Activated CD8-positive, alpha-beta T cell treated with anti-CD3 and anti-CD28 coated beads for 36 hours (primary cell): Measurements from ENCODE around the gene RNF227. TPM values are rescaled to one million over a fixed set of nuclear protein-coding genes. Genes with fewer than 3 reads are reported as not detected.

Experiments
- ATAC-seq: fragments of 200-7000 bp; cut with Tn5 transposase; one replicate; pipeline ENCODE4 v1.10.0; 2021; ENCODE audit warnings: mild to moderate bottlenecking, moderate library complexity
- CTCF ChIA-PET: fragments of 350-600 bp; sonication (Branson Sonifier 250); formaldehyde crosslinking; loops from one replicate; lab custom pipeline; 2021; ENCODE audit warnings: antibody characterized with exemption; lab: Charles Lee
- POLR2A ChIA-PET: fragments of 350-600 bp; sonication (Branson Sonifier 250); formaldehyde crosslinking; loops from one replicate; lab custom pipeline; 2021; ENCODE audit warnings: antibody characterized with exemption; lab: Charles Lee
- DNase-seq: peaks from one replicate; pipeline ENCODE4 v3.0.0-alpha.2; 2020
- H3K27ac Mint-ChIP-seq: one replicate; pipeline ENCODE4 v1.8.0; 2021; ENCODE audit warnings: mild to moderate bottlenecking, mixed read lengths
- H3K27me3 Mint-ChIP-seq: one replicate; pipeline ENCODE4 v1.8.0; 2021; ENCODE audit warnings: mixed read lengths
- H3K36me3 Mint-ChIP-seq: one replicate; pipeline ENCODE4 v1.8.0; 2021; ENCODE audit warnings: low read depth, mixed read lengths
- H3K4me1 Mint-ChIP-seq: one replicate; pipeline ENCODE4 v1.8.0; 2021; ENCODE audit warnings: low read depth, mixed read lengths
- H3K4me3 Mint-ChIP-seq: one replicate; pipeline ENCODE4 v1.8.0; 2021; ENCODE audit warnings: mild to moderate bottlenecking, moderate library complexity, mixed read lengths
- H3K9me3 Mint-ChIP-seq: one replicate; pipeline ENCODE4 v1.8.0; 2021; ENCODE audit warnings: mixed read lengths
- intact Hi-C: fragments of 100-400 bp; cut with micrococcal nuclease; formaldehyde crosslinking; loops from one replicate; pipeline ENCODE4 v1.10.0; 2022
- total RNA-seq, 2 experiments: library from RNA; stranded (reverse); gene quantifications; one replicate each; pipeline ENCODE4 v1.2.3, GENCODE V29; 2021
- TF ChIP-seq, protein P1 (sequence below): fragments of 200-600 bp; IDR thresholded peaks from one replicate; pipeline ENCODE4 v1.8.0; 2022; ENCODE audit warnings: antibody characterized with exemption, mild to moderate bottlenecking

The RNF227 gene
- total RNA-seq, 2 experiments from 2014 or later, result 5.1 to 5.2 TPM

DNA sequence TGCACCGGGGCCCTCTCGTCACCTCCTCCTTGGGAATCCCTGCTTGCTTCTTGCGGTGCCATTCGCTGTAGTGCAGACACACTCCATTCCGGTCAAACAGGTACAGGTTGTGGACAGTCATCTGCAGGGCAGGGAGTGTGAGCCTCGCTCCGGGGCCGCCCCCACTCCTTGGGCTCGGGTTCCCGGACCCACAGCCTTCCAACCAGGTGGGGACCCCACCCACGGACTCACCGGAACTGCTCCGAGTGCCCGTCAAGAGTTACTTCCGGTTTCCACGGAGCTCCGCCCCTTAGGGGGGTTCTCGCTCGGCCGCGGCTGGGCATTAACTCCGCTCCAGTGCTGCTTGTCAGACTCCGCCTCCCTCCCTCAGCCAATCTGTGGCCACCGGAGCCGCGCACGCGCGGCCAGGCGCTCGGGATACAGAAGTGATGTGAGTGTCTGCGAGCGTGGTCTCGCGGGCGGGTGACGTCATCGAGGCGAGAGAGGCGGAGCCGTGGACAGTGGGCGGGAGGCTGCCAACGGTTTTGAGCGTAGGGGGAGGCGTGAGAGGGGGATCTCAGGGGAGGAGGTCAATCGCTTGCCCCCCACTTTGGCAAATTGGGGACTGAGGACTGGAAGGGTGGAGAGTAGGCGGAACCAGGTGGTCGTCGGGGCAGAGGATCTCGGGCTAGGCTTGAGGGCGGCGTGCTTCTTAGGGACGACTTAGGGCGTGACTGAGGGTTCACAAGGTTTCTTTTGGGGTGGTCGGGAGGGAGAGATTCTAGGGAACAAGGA is 15.8 kb upstream of the RNF227 start, which contains the start of the genes CNTROB and TRAPPC1:
Gene CNTROB, plus strand, starts transcription at position 498 of the 774 bp plus-strand sequence. CDS start 874 bp downstream, outside the sequence.
Gene TRAPPC1, minus strand, starts transcription at position 238 of the 774 bp plus-strand sequence. Its CDS starts 117 bp downstream, at position 121.
- CTCF ChIA-PET, result interaction anchor here (1.1 to 8.2 kb wide), 14 partner anchors 10 to 162 kb away, joined by 4 to 90 read pairs (median 6); partner anchors contain the start of gene RNF227
- peak; percentile 99 for ATAC-seq
- Mint-ChIP-seq H3K27ac (peak within 1 kb of the TSS; percentile 94), H3K27me3 (no peaks in the 10 kb centered on the region), H3K9me3 (no peaks in the 10 kb centered on the region), H3K36me3 (peaks cover 27% of the 10 kb centered on the region), H3K4me1 (peaks cover 40% of the 10 kb centered on the region), H3K4me3 (peak within 1 kb of the TSS; percentile 87)
- TF ChIP-seq, protein P1, sequence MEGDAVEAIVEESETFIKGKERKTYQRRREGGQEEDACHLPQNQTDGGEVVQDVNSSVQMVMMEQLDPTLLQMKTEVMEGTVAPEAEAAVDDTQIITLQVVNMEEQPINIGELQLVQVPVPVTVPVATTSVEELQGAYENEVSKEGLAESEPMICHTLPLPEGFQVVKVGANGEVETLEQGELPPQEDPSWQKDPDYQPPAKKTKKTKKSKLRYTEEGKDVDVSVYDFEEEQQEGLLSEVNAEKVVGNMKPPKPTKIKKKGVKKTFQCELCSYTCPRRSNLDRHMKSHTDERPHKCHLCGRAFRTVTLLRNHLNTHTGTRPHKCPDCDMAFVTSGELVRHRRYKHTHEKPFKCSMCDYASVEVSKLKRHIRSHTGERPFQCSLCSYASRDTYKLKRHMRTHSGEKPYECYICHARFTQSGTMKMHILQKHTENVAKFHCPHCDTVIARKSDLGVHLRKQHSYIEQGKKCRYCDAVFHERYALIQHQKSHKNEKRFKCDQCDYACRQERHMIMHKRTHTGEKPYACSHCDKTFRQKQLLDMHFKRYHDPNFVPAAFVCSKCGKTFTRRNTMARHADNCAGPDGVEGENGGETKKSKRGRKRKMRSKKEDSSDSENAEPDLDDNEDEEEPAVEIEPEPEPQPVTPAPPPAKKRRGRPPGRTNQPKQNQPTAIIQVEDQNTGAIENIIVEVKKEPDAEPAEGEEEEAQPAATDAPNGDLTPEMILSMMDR, result no peak
- POLR2A ChIA-PET, result interaction anchor here (0.7 to 2.3 kb wide), 17 partner anchors 8 to 245 kb away, joined by 3 to 17 read pairs (median 4); partner anchors contain the start of gene RNF227
- DNase-seq, result peak; percentile 99
- intact Hi-C loops, result no loop called here

DNA sequence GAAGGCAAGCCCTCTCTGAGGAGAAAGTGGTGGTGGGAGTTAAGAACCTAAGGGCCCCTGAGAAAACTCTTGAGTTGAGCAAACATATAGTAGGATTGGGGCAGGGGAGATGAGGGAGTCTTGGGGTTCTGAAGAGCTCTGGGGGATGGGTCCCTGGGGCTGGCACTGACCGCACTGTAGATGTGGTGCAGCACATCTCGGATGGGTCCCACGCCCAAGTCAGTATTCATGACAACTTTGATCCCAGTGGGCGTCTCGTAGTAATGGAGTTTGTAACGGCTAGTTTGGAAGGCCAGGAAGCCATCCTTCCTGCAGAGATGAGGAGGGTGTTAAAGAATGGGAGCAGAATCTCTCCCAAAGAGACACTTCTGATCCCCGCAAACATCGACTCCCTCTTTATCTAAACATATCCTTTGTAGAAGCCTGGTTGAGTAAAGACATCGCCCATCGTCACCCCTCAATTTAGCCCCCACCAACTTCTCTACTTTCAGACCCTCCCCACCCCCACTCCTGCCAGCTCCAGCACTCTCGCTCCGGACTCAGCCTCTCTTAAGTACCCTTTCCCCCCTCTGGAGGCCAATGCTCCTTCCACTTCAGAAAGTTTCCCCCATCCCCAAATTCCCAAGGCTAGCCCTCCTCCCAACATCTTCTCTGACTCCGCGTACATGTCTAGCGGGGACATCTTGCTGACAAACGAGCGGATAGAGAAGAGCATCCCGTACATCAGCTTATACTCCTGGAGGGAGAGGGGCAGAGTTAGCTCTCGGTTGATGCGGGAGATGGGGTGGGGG is 14.9 kb upstream of the RNF227 start:
- TF ChIP-seq, protein P1, result no peak
- H3K27me3 Mint-ChIP-seq, result no peaks in the 10 kb centered on the region
- intact Hi-C loops, result no loop called here
- ChIA-PET POLR2A (interaction anchor here (0.7 to 2.3 kb wide), 7 partner anchors 9 to 244 kb away, joined by 3 to 12 read pairs (median 3); partner anchors contain the start of gene RNF227), CTCF (interaction anchor here (1.1 to 8.2 kb wide), 9 partner anchors 13 to 163 kb away, joined by 4 to 90 read pairs (median 6); partner anchors contain the start of gene RNF227)
- ATAC-seq, result no peak
- H3K9me3 Mint-ChIP-seq, result no peaks in the 10 kb centered on the region
- H3K4me3 Mint-ChIP-seq, result peak overlapping the region; percentile 87
- DNase-seq, result peak; percentile 21
- peaks cover 19% of the 10 kb centered on the region for H3K36me3 Mint-ChIP-seq
- peaks cover 37% of the 10 kb centered on the region for H3K4me1 Mint-ChIP-seq
- peak overlapping the region; percentile 94 for H3K27ac Mint-ChIP-seq

DNA sequence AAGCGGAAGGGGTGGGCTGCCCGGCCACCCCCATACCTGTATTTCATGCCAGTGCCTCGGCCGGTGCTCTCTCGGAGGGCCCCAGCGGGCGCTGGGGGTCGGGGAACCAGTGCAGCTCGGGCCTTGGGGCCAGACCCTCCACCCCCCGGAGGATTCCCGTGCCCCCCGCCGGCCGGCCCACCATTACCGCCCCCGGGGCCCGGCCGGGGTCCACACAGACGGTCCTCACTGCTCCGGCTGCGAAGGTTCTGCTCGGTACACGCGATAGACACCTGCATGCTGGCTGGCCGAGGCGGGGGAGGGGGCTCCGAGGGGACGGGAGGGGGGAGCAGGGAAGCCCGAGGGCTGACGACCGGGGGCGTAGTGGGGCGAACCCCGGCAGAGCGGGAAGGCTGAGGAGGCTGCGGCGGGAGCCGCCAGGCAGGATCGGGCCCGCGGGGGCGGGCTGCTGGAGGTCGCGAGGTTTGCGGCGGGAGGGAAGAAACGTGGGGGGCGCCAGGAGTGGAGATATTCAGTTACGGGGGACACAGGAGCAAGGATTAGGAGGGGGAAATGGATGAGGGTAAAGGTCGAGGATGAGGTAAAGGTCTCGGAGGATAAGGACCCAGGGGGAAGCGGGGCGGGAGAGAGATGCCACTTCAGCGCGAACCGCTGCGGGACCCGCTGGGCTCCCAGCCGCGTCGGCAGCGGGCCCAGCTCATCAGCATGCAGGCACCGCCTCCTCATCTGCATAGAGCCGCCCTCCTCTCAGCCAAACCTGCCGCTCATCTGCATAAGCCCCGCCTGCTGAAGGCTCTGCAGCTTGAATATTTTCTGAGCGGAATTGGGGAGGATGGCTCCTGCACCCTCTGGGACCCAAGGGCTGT is 13.3 kb upstream of the RNF227 start, which contains the start of gene KCNAB3:
Gene KCNAB3, minus strand, starts transcription at position 699 of the 866 bp plus-strand sequence. Its CDS starts 421 bp downstream, at position 278.
- intact Hi-C loops, result no loop called here
- H3K36me3 Mint-ChIP-seq, result peaks cover 11% of the 10 kb centered on the region
- H3K4me3 Mint-ChIP-seq, result peak within 1 kb of the TSS; percentile 87
- ATAC-seq, result peak; percentile 40
- ChIA-PET CTCF (interaction anchor here (1.3 to 8.2 kb wide), 2 partner anchors 58 to 242 kb away, joined by 4 to 90 read pairs; partner anchors contain the start of gene WRAP53), POLR2A (interaction anchor here (1.3 to 2.0 kb wide), 2 partner anchors 11 to 89 kb away, joined by 3 to 7 read pairs; no protein-coding TSS in a partner anchor)
- no peaks in the 10 kb centered on the region for H3K9me3 Mint-ChIP-seq
- H3K27me3 Mint-ChIP-seq, result no peaks in the 10 kb centered on the region
- TF ChIP-seq, protein P1, result no peak
- DNase-seq, result peak; percentile 80
- peaks cover 28% of the 10 kb centered on the region for H3K4me1 Mint-ChIP-seq
- H3K27ac Mint-ChIP-seq, result peak within 1 kb of the TSS; percentile 49

DNA sequence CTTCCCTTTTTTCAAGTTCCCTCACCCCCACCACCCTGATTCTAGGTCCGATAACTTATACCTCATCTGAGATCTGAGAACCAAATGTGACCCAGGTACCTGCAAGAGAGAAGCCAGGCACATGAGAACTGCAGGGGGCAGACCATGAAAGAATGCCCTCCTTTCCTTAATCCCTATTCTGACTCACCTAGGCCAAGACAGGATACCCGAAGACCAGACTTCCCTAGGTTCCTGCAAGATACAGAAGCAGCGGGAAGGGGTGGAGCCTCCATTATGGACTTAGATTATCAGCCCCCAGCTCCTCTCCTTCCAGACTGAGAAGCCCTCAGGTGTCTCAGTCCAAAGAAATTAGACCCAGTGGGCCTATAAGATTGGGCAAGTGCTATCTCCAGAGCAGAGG is 11.5 kb upstream of the RNF227 start:
- DNase-seq (no peak), ATAC-seq (no peak)
- intact Hi-C loops, result no loop called here
- H3K4me3 Mint-ChIP-seq, result no peak overlapping the region
- no peak overlapping the region for H3K27ac Mint-ChIP-seq
- H3K27me3 Mint-ChIP-seq, result no peaks in the 10 kb centered on the region
- ChIA-PET POLR2A (interaction anchor here (0.6 to 3.1 kb wide), 3 partner anchors 11 to 91 kb away, joined by 3 to 23 read pairs (median 3); partner anchors contain the start of gene RNF227), CTCF (interaction anchor here (0.9 to 6.7 kb wide), 4 partner anchors 15 to 147 kb away, joined by 3 to 47 read pairs (median 6); no protein-coding TSS in a partner anchor)
- peaks cover 23% of the 10 kb centered on the region for H3K4me1 Mint-ChIP-seq
- TF ChIP-seq, protein P1, result no peak
- H3K9me3 Mint-ChIP-seq, result no peaks in the 10 kb centered on the region
- H3K36me3 Mint-ChIP-seq, result peaks cover 9% of the 10 kb centered on the region
